ENCODE data around the gene PABPC1L2A. TPM values are rescaled to one million over a fixed set of nuclear protein-coding genes. Genes with fewer than 3 reads are reported as not detected.

Gene PABPC1L2A
- total RNA-seq (2022; extraction: Qiagen RNA extraction; ENCODE audit: low read depth): not detected in 5 replicates

DNA sequence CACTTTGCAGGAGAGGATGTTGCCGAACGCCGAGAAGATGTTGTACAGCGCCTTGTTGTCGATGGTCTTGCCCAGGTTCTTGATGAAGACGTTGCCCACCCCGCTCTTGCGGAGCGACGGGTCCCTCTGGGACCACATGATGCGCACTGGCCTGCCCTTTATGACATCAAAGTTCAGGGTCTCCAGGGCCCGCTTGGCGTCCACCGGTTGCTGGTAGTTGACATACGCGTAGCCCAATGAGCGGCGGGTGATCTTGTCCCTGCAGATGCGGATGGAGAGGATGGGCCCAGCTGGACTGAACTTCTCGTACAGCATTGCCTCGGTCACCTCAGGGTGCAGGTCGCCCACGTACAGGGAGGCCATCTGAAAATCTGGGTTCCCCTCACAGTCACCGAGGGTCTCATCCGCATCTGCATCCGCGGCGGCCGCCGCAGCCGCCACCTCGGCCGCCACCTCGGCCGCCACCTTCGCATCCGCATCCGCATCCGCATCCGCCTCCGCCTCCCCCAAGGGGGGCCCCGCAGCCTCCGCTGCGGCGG is at the start of gene PABPC1L2A:
PABPC1L2A (minus strand) TSS at position 489 of the 539 bp plus-strand sequence; CDS start at position 363, 126 bp downstream.

Other genes with a start within 250 kb of the PABPC1L2A start
- not detected in 5 replicates for gene FAM236C, start 166.9 kb downstream of the PABPC1L2A start, total RNA-seq (2022; extraction: Qiagen RNA extraction; ENCODE audit: low read depth)
- not detected in 5 replicates for gene FAM236A, start 141.3 kb downstream of the PABPC1L2A start, total RNA-seq (2022; extraction: Qiagen RNA extraction; ENCODE audit: low read depth)
- gene DMRTC1, start 135.7 kb downstream of the PABPC1L2A start, total RNA-seq (2022; extraction: Qiagen RNA extraction; ENCODE audit: low read depth): not detected in 5 replicates
- gene PABPC1L2B, start 76.6 kb downstream of the PABPC1L2A start, total RNA-seq (2022; extraction: Qiagen RNA extraction; ENCODE audit: low read depth): not detected in 5 replicates
- gene NAP1L2, start 135.3 kb upstream of the PABPC1L2A start, total RNA-seq (2022; extraction: Qiagen RNA extraction; ENCODE audit: low read depth): 0.88 to 1.3 TPM (median 0.93 TPM) in 5 replicates

Data from A549 treated with GW870086 at 1 μM for 4 hours (cell line).